Peyer's patch (tissue), 4 donors: ENCODE data around the gene PRRT3.
A peak's percentile ranks its signal among the peaks of the same experiment; 100 is the strongest.

Source experiments
- CTCF ChIP-seq, 6 experiments: fragments of 450-650 bp in 4 of 6; fragments of 200-600 bp in 2 of 6; sonication (generic) in 1 of 6; IDR thresholded peaks; one replicate each; pipeline ENCODE4 v1.5.1; 2017 to 2019; ENCODE audit warnings: antibody characterized with exemption in 6 of 6, mild to moderate bottlenecking in 3 of 6, moderate library complexity in 1 of 6
- POLR2A ChIP-seq, 2 donors: fragments of 450-650 bp; IDR thresholded peaks; one replicate each; pipeline ENCODE4 v1.5.1; 2017; ENCODE audit warnings: antibody characterized with exemption in 2 of 2, mild to moderate bottlenecking in 2 of 2, moderate library complexity in 2 of 2

- TF ChIP-seq CTCF (IDR thresholded peaks at IDR 0.05), result no peak
- peak; percentile 65 to 79 for TF ChIP-seq POLR2A (IDR thresholded peaks at IDR 0.05)
These were observed 49.6 kb downstream of the PRRT3 start, which contains the start of gene IL17RE for GRCh38 chr3:9902372-9903237.
